ENCODE results near the gene SGCD. TPM values are rescaled to one million over a fixed set of nuclear protein-coding genes. Genes with fewer than 3 reads are reported as not detected.

Gene SGCD
- total RNA-seq, 1 experiment from 2014 or later, result not detected

DNA sequence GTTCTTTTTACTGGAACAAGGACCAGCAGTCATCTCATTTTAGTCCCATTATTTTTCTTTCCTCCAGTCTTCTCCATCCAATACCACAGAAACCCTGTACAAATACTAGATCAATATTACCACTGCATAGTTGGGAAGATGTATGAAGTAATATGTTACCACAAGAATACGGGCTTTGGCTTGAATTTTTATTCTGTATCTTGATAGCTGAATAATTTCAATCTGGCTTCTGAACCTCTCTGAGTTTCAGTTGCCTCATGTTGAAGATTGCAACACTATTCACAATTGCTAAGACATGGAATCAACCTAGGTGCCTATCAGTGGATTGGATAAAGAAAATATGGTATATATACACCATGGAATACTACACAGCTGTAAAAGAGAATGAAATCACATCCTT is 82.9 kb downstream of the SGCD start:
- Histone ChIP-seq H3K27ac (ENCODE audit: low read depth, low read length) (no peak overlapping the region), H3K9ac (ENCODE audit: low read length) (no peak overlapping the region), H3K4me2 (ENCODE audit: low read length) (no peak overlapping the region), H2AFZ (ENCODE audit: low read depth, low read length, poor library complexity, severe bottlenecking) (no peak overlapping the region), H3K4me3 (replicated peaks in 1 of 2; ENCODE audit: low read depth in 1 of 2, low read length in 2 of 2) (no peak overlapping the region), H3K4me1 (ENCODE audit: control insufficient read depth in 1 of 2, insufficient read depth in 2 of 2, low read length in 2 of 2) (no peaks in the 10 kb centered on the region), H3K9me3 (ENCODE audit: control insufficient read depth in 1 of 2, insufficient read depth in 1 of 2, low read depth in 1 of 2, low read length in 2 of 2) (peaks cover 0 to 3% of the 10 kb centered on the region in 2 experiments; a peak in 1 of 4 replicates), H3K79me2 (ENCODE audit: insufficient read depth, low read length) (no peaks in the 10 kb centered on the region), H3K27me3 (ENCODE audit: insufficient read depth, low read length) (no peaks in the 10 kb centered on the region), H3K9me2 (ENCODE audit: insufficient read depth) (no peaks in the 10 kb centered on the region), H4K20me1 (ENCODE audit: insufficient read depth) (no peaks in the 10 kb centered on the region), H3K36me3 (ENCODE audit: control insufficient read depth in 1 of 2, insufficient read depth in 2 of 2, low read length in 2 of 2) (no peaks in the 10 kb centered on the region)
- CTCF ChIA-PET, result no interaction called here
- TF ChIP-seq POLR2AphosphoS5 (IDR thresholded peaks at IDR 0.05; ENCODE audit: low read depth, low read length), result no peak
- no peak for DNase-seq (ENCODE audit: low read depth, low spot score)
- intact Hi-C loops (cut with micrococcal nuclease), result no loop called here
- POLR2A ChIA-PET, result no interaction called here
- no TSS peak for BruUV-seq (replicated peaks)
- no peak for ATAC-seq
- RAD21 ChIA-PET (ENCODE audit: low non-redundant PET in 1 of 2, low total read pairs in 2 of 2, uncharacterized antibody in 2 of 2, unreplicated experiment in 2 of 2), result no interaction called here

DNA sequence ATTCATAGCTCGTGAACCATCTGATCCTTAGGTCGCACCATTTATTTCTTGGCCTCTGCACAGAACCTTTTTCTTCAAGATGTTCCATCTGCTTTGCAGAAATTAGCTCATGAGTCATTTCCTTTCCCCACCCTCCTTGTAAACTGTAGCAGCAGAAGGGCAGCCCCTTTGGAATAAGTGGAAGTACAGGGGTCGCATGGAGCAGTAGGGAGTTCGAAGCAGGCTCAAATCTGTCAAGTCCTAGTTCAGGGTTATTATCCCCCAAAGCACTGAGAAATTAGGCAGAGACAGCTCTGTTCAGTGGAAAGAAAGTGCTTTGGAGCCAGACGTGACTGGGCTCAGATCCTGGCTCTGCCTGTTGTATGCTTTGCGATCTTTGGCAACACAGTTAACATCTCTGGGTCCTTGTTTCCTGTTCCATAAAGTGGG is 84.2 kb downstream of the SGCD start:
- no peak overlapping the region for H3K9ac ChIP-seq (ENCODE audit: low read length)
- BruUV-seq (replicated peaks), result no TSS peak
- no peaks in the 10 kb centered on the region for H3K27me3 ChIP-seq (ENCODE audit: insufficient read depth, low read length)
- ChIA-PET POLR2A (no interaction called here), RAD21 (ENCODE audit: low non-redundant PET in 1 of 2, low total read pairs in 2 of 2, uncharacterized antibody in 2 of 2, unreplicated experiment in 2 of 2) (no interaction called here), CTCF (no interaction called here)
- no peak overlapping the region for H3K27ac ChIP-seq (ENCODE audit: low read depth, low read length)
- H4K20me1 ChIP-seq (ENCODE audit: insufficient read depth), result no peaks in the 10 kb centered on the region
- intact Hi-C loops (cut with micrococcal nuclease), result no loop called here
- H3K4me2 ChIP-seq (ENCODE audit: low read length), result no peak overlapping the region
- H3K79me2 ChIP-seq (ENCODE audit: insufficient read depth, low read length), result no peaks in the 10 kb centered on the region
- H2AFZ ChIP-seq (ENCODE audit: low read depth, low read length, poor library complexity, severe bottlenecking), result no peak overlapping the region
- H3K9me2 ChIP-seq (ENCODE audit: insufficient read depth), result no peaks in the 10 kb centered on the region
- no peaks in the 10 kb centered on the region for H3K36me3 ChIP-seq (ENCODE audit: control insufficient read depth in 1 of 2, insufficient read depth in 2 of 2, low read length in 2 of 2)
- no peak overlapping the region for H3K4me3 ChIP-seq (replicated peaks in 1 of 2; ENCODE audit: low read depth in 1 of 2, low read length in 2 of 2)
- DNase-seq (ENCODE audit: low read depth, low spot score) (no peak), ATAC-seq (no peak)
- peaks cover 0 to 6% of the 10 kb centered on the region in 2 experiments; a peak in 1 of 4 replicates for H3K9me3 ChIP-seq (ENCODE audit: control insufficient read depth in 1 of 2, insufficient read depth in 1 of 2, low read depth in 1 of 2, low read length in 2 of 2)
- no peaks in the 10 kb centered on the region for H3K4me1 ChIP-seq (ENCODE audit: control insufficient read depth in 1 of 2, insufficient read depth in 2 of 2, low read length in 2 of 2)
- TF ChIP-seq SRF (IDR thresholded peaks at IDR 0.05; ENCODE audit: low read depth) (no peak), ATF3 (IDR thresholded peaks at IDR 0.05) (no peak), RAD21 (IDR thresholded peaks at IDR 0.05; ENCODE audit: low read depth) (no peak), CEBPB (IDR thresholded peaks at IDR 0.05; ENCODE audit: low read depth) (no peak), MAX (IDR thresholded peaks at IDR 0.05) (no peak), SIN3A (IDR thresholded peaks at IDR 0.05; ENCODE audit: low read depth) (no peak), ELF1 (IDR thresholded peaks at IDR 0.05; ENCODE audit: borderline replicate concordance, low read depth) (no peak), POLR2A (IDR thresholded peaks at IDR 0.05; ENCODE audit: borderline replicate concordance, extremely low read depth, insufficient read depth, insufficient read length) (no peak), ZFX (IDR thresholded peaks at IDR 0.05) (no peak), POLR2AphosphoS5 (IDR thresholded peaks at IDR 0.05; ENCODE audit: low read depth, low read length) (no peak), FOSL1 (IDR thresholded peaks at IDR 0.05; ENCODE audit: low read depth) (no peak), EGR1 (IDR thresholded peaks at IDR 0.05; ENCODE audit: low read depth) (no peak)
- TF ChIP-seq, protein P1, sequence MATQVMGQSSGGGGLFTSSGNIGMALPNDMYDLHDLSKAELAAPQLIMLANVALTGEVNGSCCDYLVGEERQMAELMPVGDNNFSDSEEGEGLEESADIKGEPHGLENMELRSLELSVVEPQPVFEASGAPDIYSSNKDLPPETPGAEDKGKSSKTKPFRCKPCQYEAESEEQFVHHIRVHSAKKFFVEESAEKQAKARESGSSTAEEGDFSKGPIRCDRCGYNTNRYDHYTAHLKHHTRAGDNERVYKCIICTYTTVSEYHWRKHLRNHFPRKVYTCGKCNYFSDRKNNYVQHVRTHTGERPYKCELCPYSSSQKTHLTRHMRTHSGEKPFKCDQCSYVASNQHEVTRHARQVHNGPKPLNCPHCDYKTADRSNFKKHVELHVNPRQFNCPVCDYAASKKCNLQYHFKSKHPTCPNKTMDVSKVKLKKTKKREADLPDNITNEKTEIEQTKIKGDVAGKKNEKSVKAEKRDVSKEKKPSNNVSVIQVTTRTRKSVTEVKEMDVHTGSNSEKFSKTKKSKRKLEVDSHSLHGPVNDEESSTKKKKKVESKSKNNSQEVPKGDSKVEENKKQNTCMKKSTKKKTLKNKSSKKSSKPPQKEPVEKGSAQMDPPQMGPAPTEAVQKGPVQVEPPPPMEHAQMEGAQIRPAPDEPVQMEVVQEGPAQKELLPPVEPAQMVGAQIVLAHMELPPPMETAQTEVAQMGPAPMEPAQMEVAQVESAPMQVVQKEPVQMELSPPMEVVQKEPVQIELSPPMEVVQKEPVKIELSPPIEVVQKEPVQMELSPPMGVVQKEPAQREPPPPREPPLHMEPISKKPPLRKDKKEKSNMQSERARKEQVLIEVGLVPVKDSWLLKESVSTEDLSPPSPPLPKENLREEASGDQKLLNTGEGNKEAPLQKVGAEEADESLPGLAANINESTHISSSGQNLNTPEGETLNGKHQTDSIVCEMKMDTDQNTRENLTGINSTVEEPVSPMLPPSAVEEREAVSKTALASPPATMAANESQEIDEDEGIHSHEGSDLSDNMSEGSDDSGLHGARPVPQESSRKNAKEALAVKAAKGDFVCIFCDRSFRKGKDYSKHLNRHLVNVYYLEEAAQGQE (IDR thresholded peaks at IDR 0.05; ENCODE audit: low read depth), result no peak
- TF ChIP-seq, protein P2, sequence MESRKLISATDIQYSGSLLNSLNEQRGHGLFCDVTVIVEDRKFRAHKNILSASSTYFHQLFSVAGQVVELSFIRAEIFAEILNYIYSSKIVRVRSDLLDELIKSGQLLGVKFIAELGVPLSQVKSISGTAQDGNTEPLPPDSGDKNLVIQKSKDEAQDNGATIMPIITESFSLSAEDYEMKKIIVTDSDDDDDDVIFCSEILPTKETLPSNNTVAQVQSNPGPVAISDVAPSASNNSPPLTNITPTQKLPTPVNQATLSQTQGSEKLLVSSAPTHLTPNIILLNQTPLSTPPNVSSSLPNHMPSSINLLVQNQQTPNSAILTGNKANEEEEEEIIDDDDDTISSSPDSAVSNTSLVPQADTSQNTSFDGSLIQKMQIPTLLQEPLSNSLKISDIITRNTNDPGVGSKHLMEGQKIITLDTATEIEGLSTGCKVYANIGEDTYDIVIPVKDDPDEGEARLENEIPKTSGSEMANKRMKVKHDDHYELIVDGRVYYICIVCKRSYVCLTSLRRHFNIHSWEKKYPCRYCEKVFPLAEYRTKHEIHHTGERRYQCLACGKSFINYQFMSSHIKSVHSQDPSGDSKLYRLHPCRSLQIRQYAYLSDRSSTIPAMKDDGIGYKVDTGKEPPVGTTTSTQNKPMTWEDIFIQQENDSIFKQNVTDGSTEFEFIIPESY (IDR thresholded peaks at IDR 0.05; ENCODE audit: extremely low read depth, insufficient replicate concordance, low read length), result no peak

All from HCT116 (cell line).